KG1 (cell line): Measurements from ENCODE around the gene PPP1R9B.
A peak's percentile ranks its signal among the peaks of the same experiment; 100 is the strongest.

Experiments used
- DNase-seq: peaks from one replicate; lab custom pipeline; 2025; lab: John Stamatoyannopoulos, UW

Gene PPP1R9B

GRCh38 chr17:50155115-50155819 lies 4.8 kb upstream of the PPP1R9B start:
- DNase-seq: no peak

DNA sequence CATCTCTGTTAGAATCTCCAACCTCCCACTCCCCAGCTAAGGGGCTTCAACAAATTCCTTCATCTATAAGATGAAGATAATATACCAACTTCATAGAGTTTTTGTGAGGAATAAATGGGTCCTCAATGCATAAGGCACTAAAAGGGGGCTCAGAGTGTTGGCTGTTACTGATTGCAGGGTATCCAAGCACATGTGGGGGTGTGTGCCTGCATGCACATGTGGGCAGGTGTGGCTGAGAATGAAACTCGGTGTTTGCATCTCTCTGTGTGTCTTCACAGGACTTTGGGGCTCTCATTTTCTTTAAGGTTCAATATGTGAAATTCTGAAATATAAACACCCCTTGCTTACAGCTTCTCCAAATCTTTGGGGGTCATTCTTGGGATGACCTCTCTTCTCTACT lies 4.1 kb upstream of the PPP1R9B start:
- no peak for DNase-seq

- no peak for DNase-seq
Observed at GRCh38 chr17:50153650-50154575, 3.4 kb upstream of the PPP1R9B start.

- no peak for DNase-seq
Observed at GRCh38 chr17:50152736-50153135, 2.3 kb upstream of the PPP1R9B start.

DNA sequence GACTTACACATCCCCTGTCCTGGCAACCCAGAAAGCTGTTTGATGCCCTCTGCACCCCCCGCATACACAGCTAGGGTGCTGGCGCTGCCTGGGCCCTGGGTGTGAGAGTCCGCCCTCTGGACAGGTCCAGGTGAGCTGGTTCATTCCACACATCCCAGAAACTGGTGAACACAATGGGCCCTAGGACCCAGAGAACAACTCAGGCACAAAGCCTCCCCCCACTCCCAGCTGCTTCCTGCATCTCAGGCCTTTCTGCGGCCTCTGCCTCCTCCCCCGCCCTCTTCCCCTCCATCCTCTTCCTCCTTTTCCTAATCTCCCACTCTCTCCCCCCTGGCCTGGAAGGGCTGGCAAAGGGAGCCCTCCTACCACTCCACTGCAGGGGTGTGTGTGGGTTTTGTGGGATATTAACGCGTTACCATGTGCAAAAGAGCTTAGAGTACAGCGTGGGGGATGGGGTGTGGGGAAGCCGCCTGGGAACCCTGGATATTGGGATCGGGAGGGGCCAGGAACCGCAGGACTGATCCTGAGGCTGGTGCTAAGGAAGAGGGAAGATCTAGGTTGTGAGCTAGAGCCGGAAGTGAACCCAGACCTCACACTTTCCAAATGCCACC lies 1.6 kb upstream of the PPP1R9B start:
- peak; percentile 64 for DNase-seq

- peak; percentile 81 for DNase-seq
Observed at GRCh38 chr17:50151041-50151936, 812 bp upstream of the PPP1R9B start.

GRCh38 chr17:50149417-50150353 lies 792 bp downstream of the PPP1R9B start:
- no peak for DNase-seq

DNA sequence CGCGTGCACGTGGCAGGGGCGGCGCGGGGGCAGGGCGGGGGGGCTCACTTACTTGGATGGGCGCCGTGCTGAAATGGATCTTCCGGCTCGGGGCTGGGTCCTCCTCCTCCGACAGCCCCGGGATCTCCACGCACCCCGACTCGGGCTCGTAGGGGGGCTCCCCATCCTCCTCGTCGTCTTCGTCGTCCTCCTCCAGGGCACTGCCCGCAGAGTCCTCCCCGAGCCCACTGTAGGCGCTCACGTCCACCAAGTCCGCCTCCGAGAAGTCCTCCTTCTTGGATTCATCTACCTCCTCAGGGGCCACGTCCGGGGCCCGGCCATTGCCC lies 1.4 kb downstream of the PPP1R9B start:
- no peak for DNase-seq

DNA sequence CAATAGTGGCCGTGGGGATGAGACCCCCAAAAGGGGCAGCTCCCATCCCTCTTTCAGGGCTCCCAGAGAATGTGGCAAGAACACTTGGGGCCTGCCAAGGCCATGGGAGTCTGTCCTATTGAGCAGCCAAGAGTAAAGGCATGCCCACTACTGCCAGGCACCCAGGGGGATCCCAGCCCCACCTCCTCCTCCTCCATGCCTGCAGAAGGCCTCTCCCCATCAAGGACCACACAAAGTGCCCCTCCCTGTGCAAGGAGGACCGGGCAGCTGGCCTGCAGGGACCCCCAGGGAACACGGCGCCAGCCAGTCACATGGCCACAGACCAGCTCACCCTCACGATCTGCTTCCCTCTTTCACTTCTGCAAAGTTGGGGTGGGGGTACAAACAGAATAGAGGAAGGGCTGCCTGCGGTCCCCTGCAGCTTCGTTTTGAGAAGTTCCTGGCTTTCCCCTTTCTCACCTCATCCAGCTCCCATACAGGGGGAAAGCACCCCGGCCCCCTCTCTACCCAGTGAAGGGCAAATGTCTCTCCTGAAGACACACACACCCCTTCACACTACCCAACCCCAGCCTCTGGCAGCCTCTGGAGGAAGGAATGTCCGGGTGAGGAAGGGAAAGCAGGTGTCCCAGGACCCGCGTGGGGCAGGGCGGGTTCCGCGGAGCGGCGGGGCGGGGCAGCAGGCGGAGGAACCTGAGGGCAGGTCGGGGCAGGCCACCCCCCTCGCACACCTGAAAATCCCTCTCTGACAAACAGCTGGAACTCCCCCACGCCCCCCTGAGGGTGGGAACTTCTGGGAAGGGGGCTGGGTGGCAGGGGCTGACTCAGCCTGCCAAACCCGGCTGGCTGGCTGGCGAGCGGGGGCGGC lies 2.0 kb downstream of the PPP1R9B start:
- no peak for DNase-seq

DNA sequence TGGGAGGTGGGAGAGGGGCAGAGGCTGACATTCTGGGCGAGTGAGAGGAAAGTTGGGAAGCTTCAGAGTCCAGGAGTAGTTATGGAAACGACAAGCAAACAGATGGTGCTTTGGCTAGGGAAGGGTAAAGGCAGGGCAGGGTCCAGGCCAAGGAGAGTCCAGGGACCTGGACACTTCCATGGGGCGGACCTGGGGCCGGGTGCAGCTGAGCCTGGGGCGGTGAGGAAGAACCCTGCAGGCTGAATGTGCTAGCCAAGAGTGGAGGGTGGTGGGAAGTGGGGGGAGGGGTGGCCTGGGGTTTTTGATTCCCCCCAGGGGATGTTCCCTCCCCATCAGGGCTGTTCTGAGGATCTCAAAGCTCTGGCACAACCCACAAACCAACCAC lies 2.6 kb downstream of the PPP1R9B start:
- no peak for DNase-seq

GRCh38 chr17:50146927-50147665 lies 3.4 kb downstream of the PPP1R9B start:
- DNase-seq: no peak

GRCh38 chr17:50146230-50146926 lies 4.1 kb downstream of the PPP1R9B start:
- DNase-seq: no peak

DNA sequence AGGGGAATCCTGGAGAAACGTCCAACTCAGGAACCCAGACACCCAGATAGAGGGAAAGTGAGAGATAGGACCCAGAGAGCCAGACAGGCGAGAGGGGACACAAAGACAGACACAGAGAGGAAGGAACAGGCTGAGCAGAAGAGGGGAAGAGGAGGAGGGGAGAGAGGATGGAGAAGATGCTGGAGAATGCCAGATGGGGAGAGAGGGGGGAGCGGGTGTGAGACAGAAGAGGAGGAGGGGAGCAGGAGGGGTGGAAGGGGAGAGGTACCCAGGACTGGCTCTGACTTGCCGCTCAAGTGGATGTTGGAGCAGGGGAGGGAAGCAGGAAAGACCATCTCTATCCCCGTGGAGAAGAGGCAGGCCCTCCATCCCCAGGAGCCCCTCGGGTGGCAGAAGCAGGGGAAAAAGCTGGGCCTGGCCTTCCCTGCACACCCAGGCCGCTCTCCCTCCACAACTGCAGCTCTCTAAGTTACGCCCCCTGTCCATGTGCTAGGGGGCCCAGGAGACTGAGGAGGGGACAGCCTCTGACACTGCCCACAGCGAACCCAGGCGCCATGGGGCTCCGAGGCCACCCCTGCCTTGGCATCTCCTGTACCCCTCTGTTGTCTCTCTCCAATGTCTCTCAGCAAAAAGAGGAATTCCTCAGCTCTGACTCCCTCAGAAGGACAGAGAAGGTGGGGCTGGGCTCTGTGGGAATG lies 4.8 kb downstream of the PPP1R9B start:
- no peak for DNase-seq

GRCh38 chr17:50144845-50145531 lies 5.5 kb downstream of the PPP1R9B start:
- DNase-seq: no peak

- DNase-seq: no peak
Observed at GRCh38 chr17:50144355-50144754, 6.1 kb downstream of the PPP1R9B start.

DNA sequence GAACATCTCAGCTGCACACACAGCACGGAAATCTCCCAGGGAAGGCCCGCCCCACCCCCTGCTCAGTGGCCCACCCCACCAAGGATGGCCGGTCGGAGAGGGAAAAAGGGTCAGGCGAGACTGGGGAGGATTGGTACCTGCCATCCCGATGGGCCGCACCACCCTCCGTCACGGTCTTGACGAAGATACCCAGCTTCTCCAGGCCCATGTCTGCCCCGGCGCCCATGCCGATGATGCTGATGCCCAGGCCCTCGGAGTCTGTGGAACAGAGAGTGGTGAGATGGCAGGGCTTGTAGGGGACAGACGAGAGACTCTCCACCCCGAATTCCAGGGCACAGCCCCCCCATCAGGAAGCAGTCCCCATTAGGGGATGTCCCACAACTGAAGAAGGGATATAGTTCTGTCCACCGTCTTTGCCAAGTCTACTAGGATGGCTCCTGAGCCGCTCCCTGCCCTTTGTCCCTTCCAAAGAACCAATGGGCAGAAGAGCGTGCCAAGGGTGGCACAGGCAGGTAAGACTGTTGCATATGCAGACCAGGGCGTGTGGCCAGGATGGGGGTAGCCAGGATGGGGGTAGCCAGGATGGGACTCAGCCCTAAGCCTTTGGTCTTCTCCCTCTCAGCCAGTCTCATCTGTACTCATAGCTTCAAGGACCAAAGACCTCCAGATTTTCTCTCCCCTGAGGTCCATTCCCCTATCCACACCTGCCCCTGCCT lies 6.9 kb downstream of the PPP1R9B start:
- no peak for DNase-seq

DNA sequence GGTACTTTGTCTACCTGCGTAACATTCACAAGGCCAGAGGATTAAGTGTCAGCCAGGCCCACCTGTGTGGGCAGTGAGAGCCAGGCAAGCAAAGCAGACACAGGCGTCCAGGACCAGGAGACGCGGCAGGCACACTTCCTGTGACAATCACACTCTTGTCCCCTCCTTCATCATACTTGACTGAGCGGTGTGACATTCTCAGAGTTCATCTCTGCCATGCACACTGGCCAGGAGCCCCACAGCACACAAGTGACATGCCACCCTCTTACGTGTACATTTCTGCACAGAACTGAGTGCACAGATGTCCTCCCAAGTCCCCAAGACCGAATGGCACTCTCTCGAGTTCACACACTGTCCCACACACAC lies 8.7 kb downstream of the PPP1R9B start:
- DNase-seq: no peak
